IMR-90 (cell line): ENCODE data around the gene HSF2BP. TPM values are rescaled to one million over a fixed set of nuclear protein-coding genes. Genes with fewer than 3 reads are reported as not detected.

Source experiments
- ATAC-seq: fragments of 200-7000 bp; cut with Tn5 transposase; 2 replicates; pipeline ENCODE4 v1.9.1; 2020; ENCODE audit warnings: low read depth, mild to moderate bottlenecking, moderate library complexity
- BruUV-seq: library from RNA; stranded (reverse); fragments of 400-500 nt; replicated peaks from 2 replicates; lab custom pipeline; 2021; lab: Mats Ljungman, UMichigan
- CTCF ChIA-PET: fragments of 300-600 bp; formaldehyde crosslinking; extraction: SDS; loops from one replicate; lab custom pipeline; 2021; ENCODE audit warnings: antibody characterized with exemption; lab: Yijun Ruan, JAX
- POLR2A ChIA-PET: fragments of 300-600 bp; sonication (Branson Sonifier 250); formaldehyde crosslinking; loops from one replicate; lab custom pipeline; 2022; ENCODE audit warnings: antibody characterized with exemption; ENCODE audit not compliant: unreplicated experiment; lab: Charles Lee
- DNase-seq: peaks from one replicate; pipeline ENCODE4 v3.0.0; 2013
- H2AFZ ChIP-seq: replicated peaks from 2 replicates; pipeline ENCODE3; 2013; ENCODE audit warnings: low read length, mild to moderate bottlenecking; ENCODE audit not compliant: poor library complexity
- H2AK5ac ChIP-seq: 2 replicates; pipeline ENCODE4 v1.6.1; 2013; ENCODE audit warnings: low read depth, low read length, inconsistent platforms
- H2AK9ac ChIP-seq: replicated peaks from 2 replicates; pipeline ENCODE3; 2013; ENCODE audit warnings: mild to moderate bottlenecking, low read depth, low read length, moderate library complexity; ENCODE audit not compliant: poor library complexity
- H2BK120ac ChIP-seq: 2 replicates; pipeline ENCODE4 v1.6.1; 2013; ENCODE audit warnings: low read depth, low read length, inconsistent platforms
- H2BK15ac ChIP-seq: 3 replicates; pipeline ENCODE4 v1.6.1; 2013; ENCODE audit warnings: low read depth, low read length, inconsistent platforms
- H2BK20ac ChIP-seq: 2 replicates; pipeline ENCODE4 v1.6.1; 2013; ENCODE audit warnings: low read depth, mild to moderate bottlenecking, inconsistent platforms, low read length, moderate library complexity
- H2BK5ac ChIP-seq: 2 replicates; pipeline ENCODE4 v1.6.1; 2013; ENCODE audit warnings: mild to moderate bottlenecking, low read depth, low read length, inconsistent platforms; ENCODE audit not compliant: poor library complexity, severe bottlenecking
- H3K14ac ChIP-seq: replicated peaks from 2 replicates; pipeline ENCODE4 v1.6.1; 2013; ENCODE audit warnings: low read depth, low read length, inconsistent platforms
- H3K18ac ChIP-seq: 2 replicates; pipeline ENCODE4 v1.6.1; 2013; ENCODE audit warnings: low read depth, low read length, control low read depth
- H3K23ac ChIP-seq: 2 replicates; pipeline ENCODE4 v1.6.1; 2013; ENCODE audit warnings: low read depth, low read length, inconsistent platforms
- H3K27ac ChIP-seq: 2 replicates; pipeline ENCODE4 v1.5.1; 2013; ENCODE audit warnings: mild to moderate bottlenecking, control low read depth, low read length; ENCODE audit not compliant: insufficient read depth
- H3K27me3 ChIP-seq: 2 replicates; pipeline ENCODE4 v1.6.1; 2013; ENCODE audit warnings: low read length; ENCODE audit not compliant: control insufficient read depth, insufficient read depth
- H3K36me3 ChIP-seq: 2 replicates; pipeline ENCODE4 v1.6.1; 2013; ENCODE audit warnings: low read length, mixed read lengths; ENCODE audit not compliant: control insufficient read depth, insufficient read depth
- H3K4ac ChIP-seq: 2 replicates; pipeline ENCODE4 v1.6.1; 2013; ENCODE audit warnings: low read depth, low read length, inconsistent platforms
- H3K4me1 ChIP-seq: 2 replicates; pipeline ENCODE4 v1.6.1; 2013; ENCODE audit warnings: low read length, mixed read lengths; ENCODE audit not compliant: control insufficient read depth, insufficient read depth
- H3K4me2 ChIP-seq: 2 replicates; pipeline ENCODE4 v1.6.1; 2013; ENCODE audit warnings: low read depth, mild to moderate bottlenecking, control low read depth, low read length, moderate library complexity
- H3K4me3 ChIP-seq: 2 replicates; pipeline ENCODE4 v1.5.1; 2013; ENCODE audit warnings: low read depth, mild to moderate bottlenecking, control low read depth, low read length, moderate library complexity; ENCODE audit not compliant: insufficient read depth
- H3K56ac ChIP-seq: 2 replicates; pipeline ENCODE4 v1.6.1; 2013; ENCODE audit warnings: low read length, inconsistent platforms; ENCODE audit not compliant: insufficient read depth; ENCODE audit errors: extremely low read depth
- H3K79me1 ChIP-seq, 2 experiments: 2 replicates each; pipeline ENCODE4 v1.6.1; 2013; ENCODE audit warnings: low read length in 2 of 2, inconsistent platforms in 1 of 2, low read depth in 1 of 2
- H3K9ac ChIP-seq: 2 replicates; pipeline ENCODE4 v1.6.1; 2013; ENCODE audit warnings: low read depth, low read length, control low read depth
- H3K9me1 ChIP-seq: 2 replicates; pipeline ENCODE4 v1.6.1; 2013; ENCODE audit warnings: low read length, inconsistent platforms; ENCODE audit not compliant: insufficient read depth
- H3K9me3 ChIP-seq: 2 replicates; pipeline ENCODE4 v1.6.1; 2013; ENCODE audit warnings: low read length; ENCODE audit not compliant: control insufficient read depth, insufficient read depth
- H4K20me1 ChIP-seq: 2 replicates; pipeline ENCODE4 v1.6.1; 2013; ENCODE audit warnings: low read length, inconsistent platforms; ENCODE audit not compliant: insufficient read depth
- H4K5ac ChIP-seq: 2 replicates; pipeline ENCODE4 v1.6.1; 2013; ENCODE audit warnings: mild to moderate bottlenecking, low read depth, low read length, control low read depth
- H4K8ac ChIP-seq, 2 experiments: 2 replicates each; pipeline ENCODE4 v1.6.1; 2013; ENCODE audit warnings: low read depth in 2 of 2, low read length in 2 of 2, control low read depth in 1 of 2, inconsistent platforms in 1 of 2
- H4K91ac ChIP-seq: 2 replicates; pipeline ENCODE4 v1.6.1; 2013; ENCODE audit warnings: low read depth, low read length, inconsistent platforms; ENCODE audit not compliant: insufficient read depth
- BHLHE40 ChIP-seq: fragments of 150-350 bp; IDR thresholded peaks from 2 replicates; pipeline ENCODE4 v1.6.1; 2016; ENCODE audit warnings: mild to moderate bottlenecking, low read depth, low read length
- CEBPB ChIP-seq: IDR thresholded peaks from 2 replicates; pipeline ENCODE4 v1.6.1; 2012; ENCODE audit warnings: low read depth, low read length, improper control_type of control experiment
- CHD1 ChIP-seq: IDR thresholded peaks from 2 replicates; pipeline ENCODE4 v1.6.1; 2012; ENCODE audit warnings: low read depth, low read length, improper control_type of control experiment
- CTCF ChIP-seq: conservative IDR thresholded peaks from 2 replicates; pipeline ENCODE4 v1.5.1; 2012; ENCODE audit warnings: mild to moderate bottlenecking, low read depth, low read length, improper control_type of control experiment
- ELK1 ChIP-seq: fragments of 150-350 bp; IDR thresholded peaks from 2 replicates; pipeline ENCODE4 v1.6.1; 2016; ENCODE audit warnings: low read depth, mild to moderate bottlenecking, low read length, moderate library complexity, borderline replicate concordance
- FOS ChIP-seq: fragments of 150-350 bp; IDR thresholded peaks from 2 replicates; pipeline ENCODE4 v1.6.1; 2016; ENCODE audit warnings: low read depth, low read length
- MAFK ChIP-seq: IDR thresholded peaks from 2 replicates; pipeline ENCODE4 v1.6.1; 2012; ENCODE audit warnings: low read depth, low read length, improper control_type of control experiment
- MAZ ChIP-seq: IDR thresholded peaks from 2 replicates; pipeline ENCODE4 v1.6.1; 2012; ENCODE audit warnings: low read depth, mild to moderate bottlenecking, low read length, improper control_type of control experiment, moderate library complexity, borderline replicate concordance
- MXI1 ChIP-seq: IDR thresholded peaks from 2 replicates; pipeline ENCODE4 v1.6.1; 2012; ENCODE audit warnings: low read depth, mild to moderate bottlenecking, low read length, moderate library complexity, borderline replicate concordance
- NFE2L2 ChIP-seq: fragments of 150-350 bp; IDR thresholded peaks from 2 replicates; pipeline ENCODE4 v1.6.1; 2016; ENCODE audit warnings: low read depth, mild to moderate bottlenecking, low read length
- POLR2A ChIP-seq: IDR thresholded peaks from 2 replicates; pipeline ENCODE4 v1.6.1; 2012; ENCODE audit warnings: mild to moderate bottlenecking, low read depth, low read length
- RAD21 ChIP-seq: IDR thresholded peaks from 2 replicates; pipeline ENCODE4 v1.6.1; 2012; ENCODE audit warnings: low read length, improper control_type of control experiment
- RCOR1 ChIP-seq: IDR thresholded peaks from 2 replicates; pipeline ENCODE4 v1.6.1; 2012; ENCODE audit warnings: mild to moderate bottlenecking, low read length, improper control_type of control experiment; ENCODE audit not compliant: insufficient replicate concordance
- RFX5 ChIP-seq: IDR thresholded peaks from 2 replicates; pipeline ENCODE4 v1.8.0; 2012; ENCODE audit warnings: low read depth, mild to moderate bottlenecking, low read length, moderate library complexity
- SMC3 ChIP-seq: fragments of 150-350 bp; IDR thresholded peaks from 2 replicates; pipeline ENCODE4 v1.6.1; 2016; ENCODE audit warnings: low read depth, mild to moderate bottlenecking, antibody characterized with exemption, low read length, moderate library complexity
- USF2 ChIP-seq: fragments of 150-350 bp; IDR thresholded peaks from 2 replicates; pipeline ENCODE4 v1.6.1; 2017; ENCODE audit warnings: mild to moderate bottlenecking, antibody characterized with exemption, low read length, low read depth
- WGBS, 2 experiments: methylation state at CpG; one replicate each; pipeline versions ENCODE4 v1.1.5 to v1.1.7; 2013; ENCODE audit warnings: missing lambda C conversion rate in 2 of 2; ENCODE audit not compliant: insufficient read length in 1 of 2; ENCODE audit errors: extremely low coverage in 2 of 2; 5-methylcytosine and 5-hydroxymethylcytosine counted together
- dilution Hi-C: fragments of 300-500 bp; cut with HindIII; formaldehyde crosslinking; loops from one replicate; pipeline ENCODE4 v1.14.3; 2018; ENCODE audit warnings: low sequenced_read_pairs; ENCODE audit not compliant: unreplicated experiment
- in situ Hi-C: fragments of 300-500 bp; cut with MboI; formaldehyde crosslinking; loops from 3 replicates; pipeline ENCODE4 v1.14.3; 2019; ENCODE audit warnings: low sequenced_read_pairs, inconsistent platforms, mixed read lengths
- intact Hi-C: fragments of 100-400 bp; cut with micrococcal nuclease; formaldehyde crosslinking; loops from 2 replicates; pipeline ENCODE4 v1.10.0; 2022
- polyA plus RNA-seq, 3 experiments: library from polyadenylated mRNA; depleted of rRNA; stranded (reverse); fragments of >200 nt; gene quantifications; 2 replicates each; pipeline ENCODE4 v1.2.3, GENCODE V29; 2012; ENCODE audit warnings: low replicate concordance in 1 of 3
- total RNA-seq: library from RNA; depleted of rRNA; stranded (reverse); fragments of >200 nt; gene quantifications from 2 replicates; pipeline ENCODE4 v1.2.3, GENCODE V29; 2012

The HSF2BP gene
- total and polyA plus RNA-seq, 2 of the 4 experiments (the other 2 are of a cell fraction), result 0.87 to 0.90 TPM

- Histone ChIP-seq H3K36me3 (no peaks in the 10 kb centered on the region), H2AFZ (no peak overlapping the region), H2BK5ac (no peak overlapping the region), H2BK120ac (no peak overlapping the region), H2BK15ac (no peak overlapping the region), H4K8ac (no peak overlapping the region), H4K91ac (no peak overlapping the region), H2AK5ac (no peak overlapping the region), H3K4ac (no peak overlapping the region), H3K56ac (no peak overlapping the region), H3K4me2 (peak overlapping the region; percentile 7; the same call in 1 of the 2 replicates), H3K23ac (no peak overlapping the region), H3K4me1 (peaks cover 7% of the 10 kb centered on the region), H3K14ac (no peak overlapping the region), H4K20me1 (no peaks in the 10 kb centered on the region), H3K27ac (no peak overlapping the region), H2AK9ac (no peak overlapping the region), H2BK20ac (no peak overlapping the region), H4K5ac (no peak overlapping the region), H3K27me3 (no peaks in the 10 kb centered on the region), H3K4me3 (no peak overlapping the region), H3K9me1 (peaks cover 4% of the 10 kb centered on the region), H3K9ac (no peak overlapping the region), H3K18ac (peak overlapping the region; percentile 18; the same call in 1 of the 2 replicates), H3K79me1 (no peaks in the 10 kb centered on the region), H3K9me3 (no peaks in the 10 kb centered on the region)
- DNase-seq (no peak), ATAC-seq (no peak)
- in situ Hi-C loops (no loop called here), intact Hi-C loops (no loop called here), dilution Hi-C loops (no loop called here)
- CTCF ChIA-PET, result interaction anchor here (1.5 kb wide), 1 partner anchor 55 kb away, joined by 3 read pairs; no protein-coding TSS in a partner anchor
- TF ChIP-seq RFX5 (no peak), RCOR1 (no peak), SMC3 (no peak), POLR2A (no peak), MAZ (no peak), ELK1 (no peak), RAD21 (no peak), MXI1 (no peak), CTCF (no peak), NFE2L2 (no peak), CHD1 (no peak), USF2 (no peak), MAFK (no peak), BHLHE40 (no peak), FOS (no peak), CEBPB (no peak)
- no TSS peak for BruUV-seq
- WGBS, 2 experiments, result no CpG with 5 or more reads among the region's 2 CpGs
- POLR2A ChIA-PET, result no interaction called here
Measured at GRCh38 chr21:43590194-43590593, 69.1 kb downstream of the HSF2BP start.
